GM18511 (cell line): Measurements from ENCODE around the gene MINDY4.
A peak's percentile ranks its signal among the peaks of the same experiment; 100 is the strongest.

Source experiments
- ATAC-seq: cut with Tn5 transposase; IDR thresholded peaks from one replicate; pipeline ENCODE4 v1.9.1; 2021; ENCODE audit warnings: mild to moderate bottlenecking, moderate library complexity; ENCODE audit not compliant: unreplicated experiment

MINDY4 gene

GRCh38 chr7:30741289-30741688 is 29.9 kb upstream of the MINDY4 start:
- ATAC-seq, result no peak

DNA sequence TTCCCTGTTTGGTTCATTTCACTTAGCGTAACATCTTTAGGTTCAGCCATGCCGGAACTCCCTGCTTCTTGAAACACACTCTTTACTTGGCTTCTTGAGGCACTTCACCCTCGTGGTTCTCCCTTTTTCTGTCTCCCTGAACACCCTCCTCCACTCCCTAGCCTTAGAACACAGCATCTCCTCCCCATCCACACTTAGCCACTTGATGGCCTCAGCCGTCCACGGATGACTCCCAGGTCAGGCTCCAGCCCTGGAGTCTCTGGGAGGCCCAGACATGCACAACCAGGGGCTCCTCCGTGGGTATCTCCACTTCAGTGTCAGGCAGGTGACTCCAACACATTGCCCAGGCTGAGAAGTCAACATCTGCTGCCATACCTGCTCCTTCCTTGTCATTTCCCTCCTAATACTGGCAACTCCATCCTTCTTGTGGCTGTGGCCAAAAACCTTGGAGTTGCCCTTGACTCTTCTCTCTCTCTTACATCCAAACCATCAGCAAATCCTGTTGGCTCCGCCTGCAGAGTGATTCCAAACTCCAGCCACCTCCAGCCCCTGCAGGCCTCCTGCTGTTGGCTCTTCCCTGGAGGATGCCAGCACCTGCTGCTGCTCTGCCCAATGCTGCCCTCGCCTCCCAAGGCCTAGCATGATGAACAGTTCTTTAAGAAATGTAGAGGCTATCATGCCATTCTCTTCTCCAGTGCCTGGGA is 27.7 kb upstream of the MINDY4 start:
- ATAC-seq, result no peak

- ATAC-seq, result no peak
Measured at GRCh38 chr7:30744075-30744417, 27.2 kb upstream of the MINDY4 start.

DNA sequence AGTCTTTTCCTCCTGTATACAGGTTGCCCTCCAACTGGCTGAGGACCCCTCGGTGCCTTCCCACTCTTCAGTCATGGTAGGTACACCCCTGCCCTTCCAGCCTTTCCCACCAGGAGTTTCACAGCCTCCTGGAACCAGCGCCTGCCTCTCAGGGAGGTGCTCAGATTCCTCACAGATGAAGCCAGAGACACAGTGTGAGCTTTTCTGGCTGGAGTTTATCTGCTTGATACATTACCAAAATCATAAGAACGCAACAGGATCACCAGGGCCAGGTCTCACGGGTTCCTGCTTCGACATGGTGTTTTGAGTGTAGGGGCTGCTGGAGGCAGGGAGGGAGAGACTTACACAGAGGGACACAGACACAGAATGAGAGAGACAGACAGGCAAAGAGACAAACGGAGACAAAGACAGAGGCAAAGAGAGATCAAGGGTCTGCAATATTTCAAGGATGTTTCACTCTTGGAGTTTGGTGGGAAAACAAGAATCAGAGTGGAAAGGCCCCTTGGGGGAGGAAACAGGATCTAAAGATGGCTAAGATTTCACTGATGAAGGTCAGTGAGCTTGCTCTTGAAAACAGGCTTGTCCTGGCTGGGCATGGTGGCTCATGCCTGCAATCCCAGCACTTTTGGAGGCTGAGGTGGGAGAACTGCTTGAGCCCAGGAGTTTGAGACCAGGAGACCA is 25.8 kb upstream of the MINDY4 start:
- ATAC-seq, result no peak

DNA sequence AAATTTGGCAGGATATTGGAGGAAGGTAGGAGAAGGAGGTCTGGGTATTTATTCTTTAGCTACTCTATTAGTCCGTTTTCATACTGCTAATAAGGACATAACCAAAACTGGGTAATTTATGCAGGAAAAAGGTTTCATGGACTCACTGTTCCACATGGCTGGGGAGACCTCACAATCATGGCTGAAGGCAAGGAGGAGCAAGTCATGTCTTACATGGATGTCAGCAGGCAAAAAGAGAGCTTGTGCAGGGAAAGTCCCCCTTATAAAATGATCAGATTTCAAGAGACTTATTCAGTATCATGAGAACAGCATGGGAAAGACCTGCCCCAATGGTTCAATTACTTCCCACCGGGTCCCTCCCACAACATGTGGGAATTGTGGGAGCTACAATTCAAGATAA is 21.2 kb upstream of the MINDY4 start:
- no peak for ATAC-seq

DNA sequence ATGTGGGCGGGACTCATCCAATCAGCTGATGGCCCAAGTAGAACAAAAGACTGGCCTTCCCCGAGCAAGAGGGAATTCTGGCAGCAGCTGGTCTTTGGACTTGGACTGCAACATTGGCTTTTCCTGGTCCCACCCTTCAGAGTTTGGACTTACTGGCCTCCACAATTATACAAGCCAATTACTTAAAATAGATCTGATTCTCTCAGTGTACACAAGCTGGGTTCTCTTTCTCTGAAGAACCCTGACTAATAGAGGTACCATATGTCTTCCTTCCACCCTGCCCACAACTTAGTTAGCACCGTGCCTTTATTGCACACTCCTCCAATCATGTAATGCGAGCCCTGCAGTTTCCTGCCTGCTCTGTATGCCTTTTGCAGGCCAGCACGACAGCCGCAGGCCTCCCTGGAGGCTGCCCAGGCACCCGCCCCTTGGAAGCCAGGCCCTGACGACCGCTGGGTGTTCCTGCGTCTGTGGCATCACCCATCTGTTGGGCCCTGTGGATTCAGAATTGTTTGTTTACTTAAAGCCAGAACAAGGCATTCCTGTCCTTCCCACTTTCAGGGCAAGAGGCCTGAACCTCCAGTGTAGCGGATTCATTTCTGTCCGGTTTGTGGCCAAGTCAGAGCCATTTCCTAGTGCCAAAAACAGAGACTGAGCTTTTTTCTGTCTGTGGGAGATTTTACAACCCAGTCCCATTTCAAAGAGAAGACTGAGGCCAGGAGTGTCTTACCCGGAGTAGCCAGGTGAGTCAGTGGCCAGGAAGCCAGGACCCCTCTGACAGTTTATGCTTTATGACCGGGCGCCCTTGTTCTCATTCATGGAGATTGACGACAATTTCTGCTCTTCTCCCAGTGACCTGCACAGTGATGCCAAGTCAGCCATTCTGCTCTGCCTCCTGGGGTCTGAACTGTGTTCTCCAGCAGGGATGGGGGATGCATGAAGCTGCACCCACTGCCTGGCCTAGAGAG is 20.2 kb upstream of the MINDY4 start:
- no peak for ATAC-seq

- ATAC-seq, result no peak
Measured at GRCh38 chr7:30751696-30752273, 19.4 kb upstream of the MINDY4 start, which contains the start of gene INMT. TSS of gene INMT (plus strand) at chr7:30752135. CDS start at chr7:30752151, 16 bp downstream.

- ATAC-seq, result no peak
Measured at GRCh38 chr7:30752484-30752883, 18.7 kb upstream of the MINDY4 start.

GRCh38 chr7:30752979-30753378 is 18.2 kb upstream of the MINDY4 start:
- no peak for ATAC-seq

DNA sequence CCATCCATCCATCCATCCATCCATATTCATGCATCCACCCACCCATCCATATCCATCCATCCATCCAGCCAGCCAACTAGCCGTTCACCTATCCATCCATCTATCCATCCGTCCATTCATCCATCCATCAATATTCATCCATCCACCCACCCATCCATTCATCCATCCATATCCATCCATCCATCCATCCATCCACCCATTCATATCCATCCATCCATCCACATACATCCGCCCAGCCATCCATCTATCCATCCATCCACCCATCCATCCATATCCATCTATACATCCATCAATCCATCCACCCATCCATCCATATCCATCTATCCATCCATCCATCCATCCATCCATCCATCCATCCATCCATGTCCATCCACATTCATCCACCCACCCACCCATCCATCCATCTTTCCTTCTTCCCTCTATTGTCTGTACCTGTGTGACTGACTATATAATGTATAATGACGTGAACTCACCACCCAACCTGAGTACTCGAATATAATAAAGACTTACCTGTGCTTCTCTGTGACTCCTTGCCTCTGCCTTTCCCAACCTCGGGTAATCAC is 16.8 kb upstream of the MINDY4 start:
- no peak for ATAC-seq

- no peak for ATAC-seq
Measured at GRCh38 chr7:30755384-30756154, 15.6 kb upstream of the MINDY4 start.

- ATAC-seq, result no peak
Measured at GRCh38 chr7:30757342-30757692, 13.9 kb upstream of the MINDY4 start.

DNA sequence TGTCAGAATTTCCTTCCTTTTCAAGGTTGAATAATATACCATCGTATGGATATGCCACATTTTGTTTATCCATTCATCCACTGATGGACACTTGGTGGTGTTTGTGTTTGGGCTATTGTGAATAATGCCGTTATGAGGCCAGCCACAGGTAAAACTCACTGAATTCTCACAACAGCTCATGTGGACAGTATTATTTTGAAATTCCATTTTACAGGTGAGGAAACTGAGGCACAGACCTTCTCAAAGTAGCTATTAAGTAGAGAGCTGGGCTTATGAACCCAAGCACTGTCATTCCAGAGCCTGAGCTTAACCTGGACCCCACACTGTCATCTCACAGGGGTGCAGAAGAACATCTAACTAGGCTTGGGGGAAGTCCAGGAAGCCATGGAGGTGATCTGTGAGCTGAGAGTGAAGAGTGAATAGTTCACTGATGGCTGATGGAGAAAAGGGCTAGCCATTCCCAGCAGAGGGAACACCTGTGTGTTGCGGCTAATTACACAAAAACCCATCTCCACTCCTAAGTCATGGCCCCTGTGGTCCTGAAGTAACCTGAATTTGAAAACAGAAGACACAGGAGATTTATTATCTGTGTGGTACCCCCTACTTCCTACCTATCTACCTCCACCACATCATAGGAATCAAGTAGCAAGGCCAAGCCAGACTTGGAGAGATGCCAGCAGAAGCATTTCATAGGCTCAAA is 10.6 kb upstream of the MINDY4 start:
- no peak for ATAC-seq

DNA sequence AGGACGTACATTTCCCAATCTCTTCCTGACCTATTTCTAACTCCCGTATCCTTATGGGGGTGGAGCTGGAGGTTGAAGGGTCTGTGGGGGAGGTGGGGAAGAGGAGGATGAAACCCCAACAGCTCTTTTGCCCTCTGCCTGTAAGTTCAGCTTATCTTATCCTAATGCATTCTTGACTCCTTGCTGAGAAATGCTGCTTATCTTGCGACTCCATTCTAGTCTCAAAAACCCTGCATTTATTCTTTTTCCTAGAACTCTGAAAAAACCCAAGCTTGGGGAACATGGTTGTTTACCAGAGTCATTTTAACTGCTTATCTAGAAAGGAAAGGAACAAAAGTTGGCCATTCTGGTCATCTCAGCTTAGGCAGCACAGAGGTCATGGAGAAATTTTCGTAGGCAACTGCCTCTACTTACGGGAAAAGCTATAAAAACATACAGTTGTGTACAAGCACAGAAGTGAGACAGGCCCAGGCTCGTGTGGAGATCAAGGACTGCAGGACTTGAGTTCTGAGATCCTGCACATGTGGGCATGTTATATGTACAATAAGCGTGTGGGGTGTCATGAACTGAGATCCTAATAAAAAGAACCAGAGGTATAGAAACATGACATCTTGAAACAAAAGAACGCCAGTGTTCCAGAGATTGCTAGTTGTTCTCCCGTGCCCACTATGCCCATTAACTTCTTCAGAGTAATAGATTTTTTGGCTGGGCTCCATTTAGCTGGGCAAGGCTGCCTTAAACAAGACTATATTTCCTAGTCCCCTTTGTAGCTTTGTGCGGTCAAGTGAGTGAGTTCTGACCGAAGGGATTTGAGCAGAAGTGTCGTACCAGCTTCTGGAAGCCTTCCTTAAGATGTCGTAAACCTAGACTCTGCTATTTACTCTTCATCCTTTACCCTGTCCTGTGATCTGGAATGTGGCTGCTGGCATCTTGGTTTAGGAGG is 9.7 kb upstream of the MINDY4 start:
- ATAC-seq, result no peak

DNA sequence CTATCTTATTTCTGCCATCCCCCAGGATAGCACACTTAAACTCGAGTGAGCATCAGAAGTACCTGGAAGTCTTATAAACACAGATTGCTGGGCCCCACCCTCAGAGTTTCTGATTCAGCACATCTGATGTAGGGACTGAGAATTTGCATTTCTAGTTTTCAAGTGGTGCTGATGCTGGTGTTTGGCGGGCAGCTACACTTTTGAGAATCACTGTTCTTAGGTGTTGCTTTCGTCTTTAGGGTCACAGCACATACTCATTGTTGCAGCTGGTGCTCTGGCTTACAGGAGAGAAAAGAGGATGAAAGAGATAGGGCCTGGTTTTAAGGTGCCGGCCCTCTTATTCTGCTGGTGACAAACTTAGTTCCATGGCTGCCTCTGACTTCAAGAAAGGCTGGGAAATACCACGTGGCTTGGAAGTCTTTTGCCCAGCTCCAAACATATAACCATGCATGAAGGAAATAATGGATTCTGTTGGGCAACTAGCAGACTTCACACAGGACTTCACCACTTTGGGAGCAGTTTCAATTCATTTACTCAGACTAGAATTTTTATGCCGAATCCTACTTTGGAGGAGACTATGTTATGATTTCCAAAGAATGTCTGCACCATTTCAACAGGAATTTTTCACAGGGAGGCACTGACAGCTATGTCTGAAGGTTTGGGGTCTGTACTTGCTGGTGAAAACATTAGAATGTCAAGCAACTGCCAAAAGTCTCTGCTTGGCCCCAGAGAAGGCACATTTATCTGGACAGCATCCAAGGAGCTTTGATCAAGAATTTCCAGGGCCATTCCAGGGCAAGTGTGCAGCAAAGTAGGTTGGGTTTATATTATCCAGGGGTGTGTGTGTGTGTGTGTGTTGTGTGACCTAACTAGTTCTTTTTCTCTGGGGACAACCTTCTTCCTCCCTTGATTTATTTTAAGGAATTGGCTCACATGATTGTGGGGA is 6.9 kb upstream of the MINDY4 start:
- peak; percentile 95 for ATAC-seq

DNA sequence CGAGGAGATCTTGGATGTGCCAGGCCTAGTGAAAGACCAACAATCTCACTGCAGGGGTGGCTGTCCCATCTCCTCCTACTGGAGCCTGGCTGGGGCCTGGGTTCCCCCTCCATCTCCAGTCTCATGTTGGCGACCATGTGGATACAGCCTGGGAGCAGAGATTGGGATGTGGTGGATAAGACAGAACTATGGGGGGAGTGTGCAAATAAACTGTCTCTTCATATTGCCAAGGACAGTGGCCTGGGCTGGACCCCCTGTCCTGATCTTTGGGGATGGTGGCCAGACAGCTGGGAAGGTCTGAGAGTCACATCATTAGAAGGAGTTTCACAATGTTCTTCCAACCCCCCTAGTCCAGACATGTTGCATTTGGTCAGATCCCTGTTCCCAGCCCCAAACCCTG is 5.8 kb upstream of the MINDY4 start:
- no peak for ATAC-seq

GRCh38 chr7:30770845-30771173 is 408 bp upstream of the MINDY4 start:
- ATAC-seq, result no peak
